B cell (primary cell): ENCODE measurements around the gene GFOD1.

Source experiments
- EZH2 ChIP-seq: IDR thresholded peaks from 2 replicates; pipeline ENCODE4 v1.6.1; 2012; ENCODE audit warnings: borderline replicate concordance, low read depth, mild to moderate bottlenecking, moderate library complexity, low read length; ENCODE audit not compliant: insufficient read depth, poor library complexity, severe bottlenecking
- TF ChIP-seq, protein P1 (sequence below): fragments of 200-600 bp; IDR thresholded peaks from one replicate; pipeline ENCODE4 v1.8.0; 2022; ENCODE audit warnings: antibody characterized with exemption, mild to moderate bottlenecking

DNA sequence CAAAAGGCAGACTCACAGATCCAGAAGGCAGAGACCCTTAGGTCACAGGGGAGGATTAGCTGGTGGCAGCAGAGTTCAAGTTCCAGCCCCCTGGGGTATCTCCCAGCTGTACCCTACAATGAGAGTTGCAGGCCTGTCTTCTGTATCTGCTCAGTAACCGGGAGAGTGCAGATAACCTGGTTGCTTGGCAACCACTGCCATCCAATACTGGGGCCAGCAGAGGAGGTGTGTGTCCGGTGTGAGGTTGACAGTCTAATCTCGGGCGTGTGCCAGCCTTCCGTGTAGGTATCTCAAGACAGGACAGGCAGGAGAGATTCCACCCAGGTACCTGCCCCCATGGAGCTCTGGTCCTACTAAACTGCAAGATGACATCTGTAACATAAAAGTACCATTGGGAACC, 102.4 kb downstream of the GFOD1 start:
- TF ChIP-seq, protein P1, sequence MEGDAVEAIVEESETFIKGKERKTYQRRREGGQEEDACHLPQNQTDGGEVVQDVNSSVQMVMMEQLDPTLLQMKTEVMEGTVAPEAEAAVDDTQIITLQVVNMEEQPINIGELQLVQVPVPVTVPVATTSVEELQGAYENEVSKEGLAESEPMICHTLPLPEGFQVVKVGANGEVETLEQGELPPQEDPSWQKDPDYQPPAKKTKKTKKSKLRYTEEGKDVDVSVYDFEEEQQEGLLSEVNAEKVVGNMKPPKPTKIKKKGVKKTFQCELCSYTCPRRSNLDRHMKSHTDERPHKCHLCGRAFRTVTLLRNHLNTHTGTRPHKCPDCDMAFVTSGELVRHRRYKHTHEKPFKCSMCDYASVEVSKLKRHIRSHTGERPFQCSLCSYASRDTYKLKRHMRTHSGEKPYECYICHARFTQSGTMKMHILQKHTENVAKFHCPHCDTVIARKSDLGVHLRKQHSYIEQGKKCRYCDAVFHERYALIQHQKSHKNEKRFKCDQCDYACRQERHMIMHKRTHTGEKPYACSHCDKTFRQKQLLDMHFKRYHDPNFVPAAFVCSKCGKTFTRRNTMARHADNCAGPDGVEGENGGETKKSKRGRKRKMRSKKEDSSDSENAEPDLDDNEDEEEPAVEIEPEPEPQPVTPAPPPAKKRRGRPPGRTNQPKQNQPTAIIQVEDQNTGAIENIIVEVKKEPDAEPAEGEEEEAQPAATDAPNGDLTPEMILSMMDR, result no peak
- TF ChIP-seq EZH2, result no peak
